ENCODE results near the gene PCDH12.

DNA sequence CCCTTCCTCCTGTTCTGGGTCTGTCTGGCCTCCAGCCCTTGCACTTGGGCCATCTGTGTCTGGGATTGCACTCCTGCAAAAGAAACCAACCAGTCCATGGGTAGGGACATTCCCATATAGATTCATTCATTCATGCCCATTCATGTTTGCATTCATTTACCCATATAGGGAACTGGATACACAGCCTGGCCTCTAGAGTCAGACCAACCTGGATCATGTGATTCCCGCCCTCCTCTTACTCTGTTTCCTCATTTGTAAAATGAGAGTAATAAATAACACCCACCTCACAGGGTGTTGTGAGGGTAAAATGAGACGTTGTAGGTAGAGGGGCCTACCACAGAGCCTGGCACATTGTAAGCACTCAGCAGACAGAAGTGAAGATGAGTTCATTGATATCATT lies 8.5 kb downstream of the PCDH12 start:
- TF ChIP-seq, protein P1, sequence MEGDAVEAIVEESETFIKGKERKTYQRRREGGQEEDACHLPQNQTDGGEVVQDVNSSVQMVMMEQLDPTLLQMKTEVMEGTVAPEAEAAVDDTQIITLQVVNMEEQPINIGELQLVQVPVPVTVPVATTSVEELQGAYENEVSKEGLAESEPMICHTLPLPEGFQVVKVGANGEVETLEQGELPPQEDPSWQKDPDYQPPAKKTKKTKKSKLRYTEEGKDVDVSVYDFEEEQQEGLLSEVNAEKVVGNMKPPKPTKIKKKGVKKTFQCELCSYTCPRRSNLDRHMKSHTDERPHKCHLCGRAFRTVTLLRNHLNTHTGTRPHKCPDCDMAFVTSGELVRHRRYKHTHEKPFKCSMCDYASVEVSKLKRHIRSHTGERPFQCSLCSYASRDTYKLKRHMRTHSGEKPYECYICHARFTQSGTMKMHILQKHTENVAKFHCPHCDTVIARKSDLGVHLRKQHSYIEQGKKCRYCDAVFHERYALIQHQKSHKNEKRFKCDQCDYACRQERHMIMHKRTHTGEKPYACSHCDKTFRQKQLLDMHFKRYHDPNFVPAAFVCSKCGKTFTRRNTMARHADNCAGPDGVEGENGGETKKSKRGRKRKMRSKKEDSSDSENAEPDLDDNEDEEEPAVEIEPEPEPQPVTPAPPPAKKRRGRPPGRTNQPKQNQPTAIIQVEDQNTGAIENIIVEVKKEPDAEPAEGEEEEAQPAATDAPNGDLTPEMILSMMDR (conservative IDR thresholded peaks at IDR 0.05; ENCODE audit: low read depth, low read length), result no peak
- TF ChIP-seq EZH2 (IDR thresholded peaks at IDR 0.05; ENCODE audit: borderline replicate concordance, low read depth, low read length, poor library complexity, severe bottlenecking), result no peak

All from A673 (cell line).